Measurements from ENCODE around the gene ARHGEF25. TPM values are rescaled to one million over a fixed set of nuclear protein-coding genes. Genes with fewer than 3 reads are reported as not detected.

The ARHGEF25 gene
- total and polyA plus RNA-seq, 2 of the 13 experiments (the other 11 are each of a cell fraction or from before 2014, with no cell fraction given), result 11.5 to 12.5 TPM

GRCh38 chr12:57575771-57576612, 35.2 kb upstream of the ARHGEF25 start (continued):
- TF ChIP-seq ZSCAN22 (CRISPR knock-in tag; IDR thresholded peaks at IDR 0.05) (no peak), CHD2 (IDR thresholded peaks at IDR 0.05; ENCODE audit: low read depth, low read length) (no peak), ZNF839 (CRISPR knock-in tag; IDR thresholded peaks at IDR 0.05; ENCODE audit: borderline replicate concordance) (no peak), DMTF1 (CRISPR knock-in tag; IDR thresholded peaks at IDR 0.05) (no peak), MEIS1 (CRISPR knock-in tag; IDR thresholded peaks at IDR 0.05; ENCODE audit: borderline replicate concordance) (peak; percentile 50), SOX5 (CRISPR knock-in tag; IDR thresholded peaks at IDR 0.05; ENCODE audit: borderline replicate concordance) (peak; percentile 60; the same call in 1 of the 2 replicates), SMARCC2 (IDR thresholded peaks at IDR 0.05) (no peak), ZNF430 (CRISPR knock-in tag; IDR thresholded peaks at IDR 0.05) (no peak), MAF1 (CRISPR knock-in tag; IDR thresholded peaks at IDR 0.05; ENCODE audit: borderline replicate concordance) (0 out of 2 replicates have a peak, but pooled peaks have one; percentile 62), ZNF850 (CRISPR knock-in tag; conservative IDR thresholded peaks at IDR 0.05) (no peak), TSC22D2 (CRISPR knock-in tag; IDR thresholded peaks at IDR 0.05; ENCODE audit: borderline replicate concordance) (no peak), SNAI1 (CRISPR knock-in tag; IDR thresholded peaks at IDR 0.05; ENCODE audit: borderline replicate concordance) (no peak), THAP9 (CRISPR knock-in tag; IDR thresholded peaks at IDR 0.05; ENCODE audit: borderline replicate concordance) (peak; percentile 64; the same call in 1 of the 2 replicates), ATRX (CRISPR knock-in tag; IDR thresholded peaks at IDR 0.05; ENCODE audit: borderline replicate concordance) (no peak), SIN3B (IDR thresholded peaks at IDR 0.05; ENCODE audit: low read length) (no peak), ZNF264 (CRISPR knock-in tag; IDR thresholded peaks at IDR 0.05) (peak; percentile 64; the same call in 1 of the 2 replicates), MBD4 (IDR thresholded peaks at IDR 0.05; ENCODE audit: borderline replicate concordance, low read length) (no peak), ZNF326 (CRISPR knock-in tag; IDR thresholded peaks at IDR 0.05; ENCODE audit: borderline replicate concordance) (no peak), MAFG (CRISPR knock-in tag; IDR thresholded peaks at IDR 0.05) (no peak), MATR3 (CRISPR knock-in tag; IDR thresholded peaks at IDR 0.05) (no peak), TBP (CRISPR knock-in tag; IDR thresholded peaks at IDR 0.05) (no peak), ZNF547 (CRISPR knock-in tag; IDR thresholded peaks at IDR 0.05) (0 out of 2 replicates have a peak, but pooled peaks have one; percentile 21), MLXIP (CRISPR knock-in tag; IDR thresholded peaks at IDR 0.05; ENCODE audit: borderline replicate concordance) (no peak)
